Body of pancreas (tissue), 4 donors: Measurements from ENCODE around the gene PTGFRN. TPM values are rescaled to one million over a fixed set of nuclear protein-coding genes. Genes with fewer than 3 reads are reported as not detected.

Experiments used
- ATAC-seq: fragments of 150-250 bp; one replicate; pipeline ENCODE4 v1.9.1; 2016
- DNase-seq, 4 donors: peaks; one replicate each; pipeline ENCODE4 v3.0.0-alpha.2; 2019
- H3K27ac ChIP-seq, 4 donors: fragments of 200-600 bp; sonication (generic); 1 replicate in 3 of 4; 2 replicates in 1 of 4; pipeline versions ENCODE4 v1.5.1 to v1.6.1; 2016 to 2019; ENCODE audit warnings: mild to moderate bottlenecking in 1 of 4, mixed read lengths in 1 of 4, moderate library complexity in 1 of 4
- H3K27me3 ChIP-seq, 2 donors: fragments of 200-600 bp; sonication (generic); one replicate each; pipeline ENCODE4 v1.6.0; 2016; ENCODE audit warnings: mild to moderate bottlenecking in 1 of 2
- H3K36me3 ChIP-seq, 2 donors: fragments of 200-600 bp; sonication (generic); replicated peaks in 1 of 2; 2 replicates each; pipeline ENCODE4 v1.5.1; 2016; ENCODE audit warnings: low read depth in 2 of 2; ENCODE audit not compliant: insufficient read depth in 1 of 2
- H3K4me1 ChIP-seq: fragments of 200-600 bp; sonication (generic); one replicate; pipeline ENCODE4 v1.6.0; 2016
- H3K4me3 ChIP-seq, 2 donors: fragments of 200-600 bp; sonication (generic); 1 replicate in 1 of 2; 2 replicates in 1 of 2; pipeline ENCODE4 v1.5.1; 2016 to 2019
- H3K9me3 ChIP-seq, 3 donors: fragments of 200-600 bp; sonication (generic); 1 replicate in 2 of 3; 2 replicates in 1 of 3; pipeline ENCODE4 v1.5.1; 2016
- CTCF ChIP-seq, 7 experiments: fragments of 450-650 bp in 4 of 7; fragments of 200-600 bp in 3 of 7; sonication (generic) in 3 of 7; IDR thresholded peaks; one replicate each; pipeline ENCODE4 v1.5.1; 2016 to 2019; ENCODE audit warnings: antibody characterized with exemption in 7 of 7
- POLR2A ChIP-seq, 3 donors: fragments of 450-650 bp; IDR thresholded peaks; one replicate each; pipeline ENCODE4 v1.6.1; 2016; ENCODE audit warnings: antibody characterized with exemption in 3 of 3, mild to moderate bottlenecking in 2 of 3
- WGBS, 2 donors: methylation state at CpG; one replicate each; pipeline ENCODE4 v1.1.5; 2017; 5-methylcytosine and 5-hydroxymethylcytosine counted together
- intact Hi-C: fragments of 100-400 bp; cut with DNase I; formaldehyde crosslinking; loops from one replicate; pipeline ENCODE4 v1.15.1; 2023
- total RNA-seq, 2 donors: library from RNA; depleted of rRNA; stranded (reverse); fragments of >200 nt; gene quantifications; one replicate each; pipeline ENCODE4 v1.1.0, GENCODE V29; 2016

The PTGFRN gene
- total RNA-seq, 2 donors from 2014 or later, result 35.0 to 76.8 TPM

- ATAC-seq (peak; percentile 65), DNase-seq (peak; percentile 64 to 71 (median 69))
- Histone ChIP-seq H3K4me3 (peak overlapping the region; percentile 42 to 68), H3K9me3 (no peaks in the 10 kb centered on the region), H3K4me1 (peaks cover 50% of the 10 kb centered on the region), H3K36me3 (no peaks in the 10 kb centered on the region), H3K27me3 (no peaks in the 10 kb centered on the region), H3K27ac (peak overlapping the region; percentile 79 to 91 (median 85))
- TF ChIP-seq POLR2A (IDR thresholded peaks at IDR 0.05) (no peak), CTCF (IDR thresholded peaks at IDR 0.05) (no peak)
- intact Hi-C loops, result no loop called here
- WGBS, 2 donors, result 2 to 3% methylated on average over 24 to 59 of the region's 64 CpGs
Measured at GRCh38 chr1:116910379-116911187, 867 bp downstream of the PTGFRN start.

GRCh38 chr1:116911188-116911553 lies 1.5 kb downstream of the PTGFRN start:
- Histone ChIP-seq H3K27me3 (no peaks in the 10 kb centered on the region), H3K4me1 (peaks cover 56% of the 10 kb centered on the region), H3K4me3 (peak overlapping the region in 1 of 2 donors; percentile 68), H3K27ac (peak overlapping the region; percentile 79 to 91 (median 85)), H3K9me3 (no peaks in the 10 kb centered on the region), H3K36me3 (no peaks in the 10 kb centered on the region)
- intact Hi-C loops, result no loop called here
- DNase-seq (peak in 2 of 4 donors; percentile 18 to 29), ATAC-seq (no peak)
- 21 to 28% methylated on average over 6 of the region's 6 CpGs for WGBS, 2 donors
- TF ChIP-seq POLR2A (IDR thresholded peaks at IDR 0.05), result no peak
- TF ChIP-seq CTCF (IDR thresholded peaks at IDR 0.05), result no peak

DNA sequence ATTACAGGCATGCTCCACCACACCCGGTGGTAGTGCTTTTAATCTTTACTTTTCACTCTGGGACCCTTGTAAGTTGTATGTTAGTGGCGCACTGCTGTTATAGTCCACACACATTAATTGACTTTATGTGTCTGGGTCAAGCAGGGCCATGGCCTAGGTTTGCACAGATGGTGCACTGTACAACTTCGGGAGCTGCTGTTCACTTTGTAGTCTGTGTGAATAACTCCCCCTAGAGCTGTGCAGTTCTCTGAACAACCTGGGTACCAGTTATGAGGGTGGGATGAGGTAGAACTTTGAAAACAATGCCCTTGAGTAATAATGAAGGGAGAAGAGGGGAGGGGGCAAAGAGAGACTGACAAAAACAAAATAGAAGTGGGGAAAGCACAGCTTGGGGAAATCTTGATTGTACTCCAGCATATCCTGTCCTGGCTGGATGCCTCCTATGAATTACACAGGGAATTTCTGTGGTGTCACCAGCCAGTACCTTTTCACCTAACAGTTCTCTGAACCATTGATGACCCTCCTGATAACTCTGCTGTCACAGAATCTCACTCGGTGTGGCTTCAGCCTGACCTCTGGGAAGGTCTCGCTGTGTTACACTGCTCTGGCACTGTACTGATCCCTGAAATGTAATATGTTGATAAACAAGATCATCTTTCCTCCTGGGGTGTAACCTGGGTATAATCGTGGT lies 2.2 kb downstream of the PTGFRN start:
- TF ChIP-seq CTCF (IDR thresholded peaks at IDR 0.05), result no peak
- TF ChIP-seq POLR2A (IDR thresholded peaks at IDR 0.05), result no peak
- WGBS, 2 donors, result 34 to 40% methylated on average over 6 of the region's 6 CpGs
- DNase-seq, result no peak
- H3K36me3 ChIP-seq, result no peaks in the 10 kb centered on the region
- intact Hi-C loops, result no loop called here
- H3K4me1 ChIP-seq, result peaks cover 64% of the 10 kb centered on the region
- no peak overlapping the region for H3K4me3 ChIP-seq
- H3K9me3 ChIP-seq, result no peaks in the 10 kb centered on the region
- ATAC-seq, result no peak
- peak overlapping the region in 3 of 4 donors; percentile 1 to 89 (median 81) for H3K27ac ChIP-seq
- no peaks in the 10 kb centered on the region for H3K27me3 ChIP-seq

DNA sequence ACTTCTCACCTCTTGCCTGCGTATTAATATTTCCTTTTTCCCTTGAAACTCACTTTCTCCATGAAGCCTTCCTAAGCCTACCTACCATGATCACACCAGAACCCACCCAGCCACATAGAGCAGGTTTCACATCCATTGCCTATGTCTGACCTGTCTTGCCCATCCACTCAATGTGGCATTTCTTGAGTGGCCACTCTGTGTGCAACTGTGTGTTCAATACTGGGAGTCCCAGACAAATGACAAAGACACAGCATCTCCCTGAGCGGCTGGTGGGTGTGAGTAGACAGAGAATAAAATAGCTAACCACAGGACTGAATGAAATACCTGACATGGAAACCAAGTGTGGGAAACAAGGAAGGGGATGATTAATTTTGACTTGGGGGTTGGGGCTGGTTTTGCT lies 3.1 kb downstream of the PTGFRN start:
- H3K27me3 ChIP-seq, result no peaks in the 10 kb centered on the region
- peaks cover 71% of the 10 kb centered on the region for H3K4me1 ChIP-seq
- WGBS, 2 donors, result 93 to 98% methylated on average over 2 of the region's 2 CpGs
- TF ChIP-seq CTCF (IDR thresholded peaks at IDR 0.05) (no peak), POLR2A (IDR thresholded peaks at IDR 0.05) (no peak)
- DNase-seq, result no peak
- H3K9me3 ChIP-seq, result no peaks in the 10 kb centered on the region
- intact Hi-C loops, result no loop called here
- H3K27ac ChIP-seq, result no peak overlapping the region
- H3K36me3 ChIP-seq, result no peaks in the 10 kb centered on the region
- H3K4me3 ChIP-seq, result no peak overlapping the region
- no peak for ATAC-seq
